Skin of body (tissue), 2 donors: ENCODE results near the gene SOBP. TPM values are rescaled to one million over a fixed set of nuclear protein-coding genes. Genes with fewer than 3 reads are reported as not detected.
"Not testable (repeated sequence)": the region's sequence is repeated elsewhere in the genome, so short reads cannot be mapped to it uniquely, and the experiment has no call there.

Experiments
- DNase-seq: peaks from one replicate; lab custom pipeline; 2025; lab: John Stamatoyannopoulos, UW
- total RNA-seq: library from RNA; depleted of rRNA; stranded (reverse); fragments of >200 nt; gene quantifications from one replicate; pipeline ENCODE4 v1.2.3, GENCODE V29; 2014

Gene SOBP
- total RNA-seq, 1 donor from 2014 or later: 5.9 TPM

GRCh38 chr6:107488875-107489635 is 862 bp upstream of the SOBP start:
- peak; percentile 58 for DNase-seq

DNA sequence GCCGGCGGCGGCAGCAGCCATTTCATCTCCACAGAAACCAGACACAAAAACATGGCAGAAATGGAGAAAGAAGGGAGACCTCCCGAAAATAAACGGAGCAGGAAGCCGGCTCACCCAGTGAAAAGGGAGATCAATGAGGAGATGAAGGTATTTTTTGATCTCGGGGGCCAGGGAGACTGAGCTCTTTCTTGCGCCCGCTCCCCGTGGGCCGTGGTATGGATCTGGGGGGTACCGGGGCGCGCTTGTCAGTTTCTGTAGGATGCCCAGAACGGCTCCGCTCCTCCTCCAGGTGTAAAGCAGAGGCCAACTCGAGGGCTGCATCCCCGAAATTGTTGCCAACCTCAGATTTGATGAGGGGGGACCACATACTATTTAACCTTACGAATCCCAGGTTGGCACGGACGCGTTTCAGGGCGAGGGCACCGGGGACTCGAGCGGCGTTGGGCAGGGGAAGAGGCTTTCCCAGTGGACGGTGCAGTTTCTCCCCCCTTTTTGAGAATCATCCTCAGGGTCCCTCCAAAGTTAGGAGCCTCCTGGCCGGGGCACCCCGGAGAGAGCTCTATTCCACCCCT is 735 bp downstream of the SOBP start:
- no peak for DNase-seq

GRCh38 chr6:107491138-107491609 is 1.3 kb downstream of the SOBP start:
- DNase-seq: peak; percentile 31

DNA sequence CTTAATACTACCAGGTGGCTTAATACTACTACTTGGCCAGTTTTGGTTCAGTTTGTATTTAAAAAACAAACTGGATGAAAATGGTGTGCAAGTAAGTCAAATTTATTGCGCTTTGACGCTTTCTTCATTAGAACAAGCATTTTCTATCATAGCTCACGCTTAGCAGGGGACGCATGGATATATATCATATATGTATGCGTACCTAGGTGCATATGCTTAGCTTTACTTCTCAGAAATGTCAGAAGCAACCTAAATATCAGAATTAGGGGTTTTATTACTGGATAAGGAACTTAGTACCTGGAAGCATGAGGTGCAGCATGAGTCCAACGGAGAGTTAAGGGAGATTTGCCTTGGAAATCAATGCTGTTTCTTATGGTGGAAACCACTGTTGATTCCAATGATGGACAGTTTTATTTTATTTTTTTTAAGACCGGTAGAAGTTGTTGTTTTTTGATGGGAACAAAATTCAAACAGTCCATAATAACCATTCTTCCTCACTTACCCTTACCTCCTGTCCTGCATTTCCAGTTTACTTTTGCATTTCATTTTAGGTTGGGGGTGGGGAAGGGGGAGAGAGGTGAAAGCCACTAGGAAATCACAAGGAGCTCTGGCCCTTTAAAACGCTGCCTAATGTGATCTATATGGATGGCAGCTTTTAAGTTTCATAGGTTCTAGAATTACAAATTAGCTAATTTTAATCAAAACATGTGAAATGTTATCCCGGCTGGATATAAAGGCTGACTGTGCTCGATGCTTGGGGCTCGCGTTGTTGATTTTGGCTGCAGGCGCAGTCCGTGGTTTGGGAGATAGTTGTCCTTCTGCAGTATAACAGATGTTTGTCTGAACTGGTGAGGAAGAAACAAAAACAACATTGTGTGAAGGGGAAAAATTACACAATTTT is 2.1 kb downstream of the SOBP start:
- peak; percentile 45 for DNase-seq

- peak; percentile 13 for DNase-seq
Observed at GRCh38 chr6:107493158-107494057, 3.5 kb downstream of the SOBP start.

DNA sequence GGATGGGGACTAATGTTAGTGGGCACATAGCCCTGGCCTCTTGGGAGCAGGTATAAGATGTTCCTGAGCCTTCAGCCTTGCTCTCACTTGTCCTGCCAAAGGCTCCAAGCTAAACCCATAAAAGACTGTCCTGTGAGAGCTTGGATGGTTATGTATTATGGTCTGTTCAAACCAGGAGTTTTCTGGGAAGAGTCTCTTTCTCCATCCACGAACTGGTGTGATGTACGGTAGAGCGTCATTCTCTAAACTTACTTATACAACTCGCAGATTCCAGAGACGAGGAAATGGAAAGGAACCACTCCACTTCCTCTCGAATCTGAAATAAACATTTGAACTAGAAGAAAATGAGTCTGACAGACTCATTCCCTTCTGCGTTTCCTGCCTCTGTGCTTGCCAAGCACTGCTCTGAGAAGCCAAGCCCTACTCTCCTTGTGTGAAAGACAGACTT is 5.3 kb downstream of the SOBP start:
- DNase-seq: peak; percentile 53

- DNase-seq: no peak
Observed at GRCh38 chr6:107495971-107496370, 6.1 kb downstream of the SOBP start.

- DNase-seq: no peak
Observed at GRCh38 chr6:107496892-107497684, 7.2 kb downstream of the SOBP start.

- DNase-seq: no peak
Observed at GRCh38 chr6:107504270-107505026, 14.5 kb downstream of the SOBP start.

DNA sequence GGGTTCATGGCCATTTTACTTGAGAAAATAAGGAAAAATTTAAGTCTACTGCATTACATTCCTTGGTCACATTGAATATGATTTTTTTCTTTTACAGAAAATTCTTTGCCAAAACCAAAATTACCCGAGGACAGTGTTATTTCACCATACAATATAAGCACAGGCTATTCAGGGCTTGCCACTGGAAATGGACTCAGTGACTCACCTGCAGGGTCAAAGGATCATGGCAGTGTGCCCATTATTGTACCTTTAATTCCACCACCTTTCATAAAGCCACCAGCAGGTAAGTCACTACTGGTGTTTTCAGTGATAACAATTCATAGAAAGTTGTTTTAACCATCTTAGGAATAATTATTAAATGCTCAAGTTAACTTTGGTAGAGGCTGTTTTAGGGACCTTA is 16.2 kb downstream of the SOBP start:
- no peak for DNase-seq

- no peak for DNase-seq
Observed at GRCh38 chr6:107509506-107509905, 19.6 kb downstream of the SOBP start.

- no peak for DNase-seq
Observed at GRCh38 chr6:107510108-107510507, 20.2 kb downstream of the SOBP start.

DNA sequence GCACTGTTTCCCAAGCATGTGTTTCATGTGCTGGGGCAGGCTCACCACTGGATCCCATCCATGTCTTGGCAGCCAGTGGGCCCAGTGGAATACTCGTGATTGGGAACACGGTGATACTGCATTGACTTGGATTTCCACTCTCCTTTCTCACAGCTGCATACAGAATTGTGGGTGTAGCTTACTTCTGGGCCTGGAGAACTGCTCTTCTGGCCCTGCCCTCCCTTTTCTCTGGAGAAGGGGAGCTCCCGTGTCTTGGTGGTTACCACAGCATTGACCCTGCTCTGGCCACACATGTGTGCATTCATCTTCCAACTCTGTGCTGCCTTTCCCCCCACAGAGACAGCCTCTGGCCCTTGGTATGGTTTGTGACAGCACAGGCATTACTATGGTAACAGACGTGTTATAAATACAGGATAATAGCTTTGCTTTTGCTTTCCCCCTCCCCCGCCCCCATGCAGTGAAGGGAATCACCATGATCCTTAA is 21.6 kb downstream of the SOBP start:
- peak; percentile 25 for DNase-seq

GRCh38 chr6:107513214-107513613 is 23.3 kb downstream of the SOBP start:
- DNase-seq: no peak

DNA sequence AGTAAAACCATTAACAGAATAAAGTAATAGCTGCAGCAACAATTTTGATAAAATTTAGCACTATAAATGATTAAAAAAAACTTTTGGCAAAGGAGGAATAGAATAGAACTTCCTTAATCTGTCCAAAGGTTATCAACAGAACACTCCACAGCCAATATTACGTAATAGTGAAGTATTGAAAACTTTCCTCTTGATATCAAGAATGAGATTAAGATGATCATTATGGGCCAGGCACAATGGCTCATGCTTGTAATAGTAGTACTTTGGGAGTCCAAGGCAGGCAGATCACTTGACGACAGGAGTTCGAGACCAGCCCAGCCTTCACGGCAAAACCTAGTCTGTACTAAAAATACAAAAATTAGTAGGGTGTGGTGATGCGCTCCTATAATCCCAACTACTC is 26.0 kb downstream of the SOBP start:
- no peak for DNase-seq

- DNase-seq: no peak
Observed at GRCh38 chr6:107517274-107517673, 27.4 kb downstream of the SOBP start.

GRCh38 chr6:107519224-107519623 is 29.3 kb downstream of the SOBP start:
- not testable (repeated sequence) for DNase-seq

- DNase-seq: not testable (repeated sequence)
Observed at GRCh38 chr6:107520706-107521105, 30.8 kb downstream of the SOBP start.
